HG03135 (cell line): ENCODE data around the gene KRT38.
"Not testable (repeated sequence)": the region's sequence is repeated elsewhere in the genome, so short reads cannot be mapped to it uniquely, and the experiment has no call there.

Experiments
- ATAC-seq: cut with Tn5 transposase; IDR thresholded peaks from one replicate; pipeline ENCODE4 v1.9.1; 2021; ENCODE audit warnings: mild to moderate bottlenecking, moderate library complexity; ENCODE audit not compliant: unreplicated experiment

Gene KRT38

GRCh38 chr17:41424111-41424635, 16.6 kb downstream of the KRT38 start, which contains the start of gene KRT37:
TSS of gene KRT37 (minus strand) at chr17:41424585. CDS start at chr17:41424523, 62 bp downstream.
- no peak for ATAC-seq

GRCh38 chr17:41422586-41422985, 18.2 kb downstream of the KRT38 start:
- not testable (repeated sequence) for ATAC-seq

DNA sequence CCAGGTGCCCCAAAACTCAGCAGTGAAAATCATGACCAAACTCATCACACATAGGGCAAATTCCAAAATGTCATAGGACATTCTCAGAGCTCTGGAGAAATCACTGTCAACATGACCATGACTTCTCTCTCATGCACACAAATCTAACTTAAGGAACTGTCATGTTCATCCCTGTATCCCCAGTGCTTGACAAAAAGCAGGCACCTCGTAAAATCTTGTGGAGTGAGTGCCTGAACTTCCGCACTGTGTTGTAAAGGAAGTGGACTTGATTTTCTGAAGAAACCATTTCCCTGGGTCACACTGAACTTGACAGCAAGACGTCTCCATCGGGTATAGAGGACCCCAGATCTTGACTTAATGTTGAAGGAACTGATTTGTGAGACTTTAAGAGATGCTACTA, 19.2 kb downstream of the KRT38 start:
- no peak for ATAC-seq

DNA sequence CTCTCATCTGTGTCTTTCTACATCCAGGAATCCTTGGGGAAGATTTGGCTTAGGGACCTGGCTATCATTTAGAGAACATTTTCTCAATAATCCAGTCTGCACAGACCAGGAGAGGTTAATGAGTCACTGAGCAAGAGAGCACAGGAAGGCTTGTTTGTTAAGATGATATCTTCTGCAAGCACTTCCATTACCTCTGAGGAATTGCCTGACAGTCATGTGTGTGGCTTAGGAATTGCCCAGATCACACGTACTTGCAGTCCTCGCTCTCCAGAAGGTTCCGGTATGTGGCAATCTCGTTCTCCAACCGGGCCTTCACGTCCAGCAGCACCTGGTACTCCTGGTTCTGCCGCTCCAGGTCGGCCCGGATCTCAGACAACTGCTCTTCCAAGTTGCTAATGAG, 19.7 kb downstream of the KRT38 start:
- no peak for ATAC-seq

- no peak for ATAC-seq
These were observed 20.6 kb downstream of the KRT38 start for GRCh38 chr17:41420134-41420533.

DNA sequence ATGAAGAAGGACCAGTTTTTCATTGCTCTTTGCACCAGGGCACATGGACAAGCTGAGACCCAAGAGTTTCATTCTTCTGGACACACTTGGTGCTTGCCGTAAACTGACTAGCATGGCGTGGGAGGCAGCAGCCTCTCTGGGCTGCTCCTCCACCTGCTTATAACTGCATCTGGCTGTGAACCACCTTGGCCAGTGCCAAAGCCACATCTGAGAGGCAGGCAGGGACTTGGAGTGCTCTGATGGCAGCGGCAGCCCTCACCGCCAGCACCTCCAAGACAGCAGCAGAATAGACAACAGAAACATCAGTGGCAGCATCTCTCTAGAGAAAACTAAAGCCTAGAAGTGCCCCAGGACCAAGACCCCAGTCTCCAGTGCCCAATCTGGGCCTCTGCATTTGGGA, 21.1 kb downstream of the KRT38 start:
- no peak for ATAC-seq

DNA sequence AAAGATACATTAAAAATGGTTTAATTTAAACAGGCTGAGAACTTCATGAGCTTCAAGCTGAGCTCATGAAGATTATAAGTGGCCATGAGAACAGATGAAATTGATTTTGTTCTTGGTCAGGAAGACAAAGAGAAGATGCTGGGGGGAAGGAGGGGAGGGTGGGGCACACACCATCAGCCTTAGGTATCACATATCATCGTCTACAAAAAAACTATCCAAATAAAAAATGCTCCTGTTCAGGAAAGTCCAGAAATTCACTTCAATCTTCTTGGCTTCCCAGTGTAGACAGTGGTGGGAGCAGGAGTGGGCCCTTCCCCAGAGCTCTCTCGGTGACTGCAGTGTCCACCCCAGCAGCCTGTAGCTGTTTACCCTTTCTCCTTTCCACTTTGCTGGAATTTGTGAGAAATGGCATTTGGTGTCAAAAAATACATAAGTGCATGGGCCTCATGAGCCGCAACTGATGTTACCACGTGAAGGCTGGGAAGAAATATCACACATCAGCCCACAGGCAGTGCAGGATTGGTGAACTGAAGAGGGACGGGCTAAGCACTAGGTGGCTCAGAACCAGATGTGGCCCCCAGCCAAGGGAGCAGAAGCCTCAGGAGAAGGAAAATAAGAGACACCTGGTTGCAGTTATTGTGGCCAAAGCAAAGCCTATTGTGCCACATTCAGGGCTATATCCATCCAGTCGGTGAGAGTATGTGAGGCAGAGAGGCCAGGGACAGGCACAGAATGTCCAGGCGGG, 22.5 kb downstream of the KRT38 start:
- no peak for ATAC-seq

- ATAC-seq = no peak
These were observed 23.2 kb downstream of the KRT38 start for GRCh38 chr17:41417576-41418015.

DNA sequence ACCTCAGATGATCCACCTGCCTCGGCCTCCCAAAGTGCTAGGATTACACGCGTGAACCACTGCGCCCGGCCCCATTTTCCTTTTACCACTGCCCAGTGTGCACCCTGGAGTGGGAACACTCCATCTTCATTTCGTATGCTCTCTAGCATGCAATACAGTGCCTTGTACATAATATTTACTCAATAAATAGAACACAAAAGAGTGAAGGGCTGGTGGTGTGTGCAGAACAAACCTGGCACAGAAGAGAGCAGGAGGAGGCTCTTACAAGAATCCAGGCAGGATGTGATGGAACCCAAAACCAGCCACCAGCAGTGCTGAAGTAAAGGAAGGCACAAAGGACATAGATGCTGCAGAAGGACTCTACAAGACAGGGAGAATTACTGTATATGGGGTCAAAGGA, 23.7 kb downstream of the KRT38 start:
- ATAC-seq = no peak

- no peak for ATAC-seq
These were observed 24.3 kb downstream of the KRT38 start for GRCh38 chr17:41416479-41416878.

- no peak for ATAC-seq
These were observed 24.9 kb downstream of the KRT38 start for GRCh38 chr17:41415833-41416335.

DNA sequence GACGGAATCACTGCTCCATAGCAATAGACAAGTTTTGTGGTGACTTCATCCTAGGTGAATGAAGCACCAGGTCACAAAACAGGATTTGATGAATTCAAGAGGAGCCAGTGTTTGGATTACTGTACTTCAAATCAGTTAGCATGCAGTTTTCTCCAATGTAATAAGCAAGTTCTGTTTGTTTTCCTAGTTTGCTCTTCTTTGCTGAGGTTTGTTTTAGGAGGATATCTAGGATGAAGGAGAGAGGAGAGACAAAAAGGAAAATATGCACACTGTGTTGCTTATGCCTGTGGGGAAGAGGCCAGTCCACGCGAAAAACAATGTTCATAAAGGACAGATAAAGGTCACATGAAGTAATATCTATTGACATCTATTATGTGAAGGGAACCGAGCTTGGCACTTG, 25.4 kb downstream of the KRT38 start:
- ATAC-seq = no peak

DNA sequence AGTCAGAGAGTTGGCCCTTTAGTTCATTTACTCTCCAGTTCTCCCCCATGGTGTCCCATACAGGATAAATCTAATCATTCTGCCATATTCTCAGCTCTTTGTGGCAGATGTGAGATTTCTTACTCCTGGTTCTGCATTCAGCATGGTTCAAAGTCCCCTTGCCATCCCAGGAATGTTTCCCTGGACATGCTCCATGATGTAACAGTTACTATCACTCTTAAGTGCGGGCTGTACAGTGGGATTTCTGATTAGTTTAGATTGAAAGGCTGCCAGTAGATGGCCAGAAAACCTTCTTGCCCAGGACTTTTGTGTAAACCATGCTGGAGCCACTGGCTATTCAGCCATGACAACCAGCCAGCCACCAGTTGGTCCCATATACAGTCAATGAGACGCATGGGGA, 26.8 kb downstream of the KRT38 start:
- no peak for ATAC-seq

GRCh38 chr17:41413353-41413957, 27.3 kb downstream of the KRT38 start:
- ATAC-seq = no peak

DNA sequence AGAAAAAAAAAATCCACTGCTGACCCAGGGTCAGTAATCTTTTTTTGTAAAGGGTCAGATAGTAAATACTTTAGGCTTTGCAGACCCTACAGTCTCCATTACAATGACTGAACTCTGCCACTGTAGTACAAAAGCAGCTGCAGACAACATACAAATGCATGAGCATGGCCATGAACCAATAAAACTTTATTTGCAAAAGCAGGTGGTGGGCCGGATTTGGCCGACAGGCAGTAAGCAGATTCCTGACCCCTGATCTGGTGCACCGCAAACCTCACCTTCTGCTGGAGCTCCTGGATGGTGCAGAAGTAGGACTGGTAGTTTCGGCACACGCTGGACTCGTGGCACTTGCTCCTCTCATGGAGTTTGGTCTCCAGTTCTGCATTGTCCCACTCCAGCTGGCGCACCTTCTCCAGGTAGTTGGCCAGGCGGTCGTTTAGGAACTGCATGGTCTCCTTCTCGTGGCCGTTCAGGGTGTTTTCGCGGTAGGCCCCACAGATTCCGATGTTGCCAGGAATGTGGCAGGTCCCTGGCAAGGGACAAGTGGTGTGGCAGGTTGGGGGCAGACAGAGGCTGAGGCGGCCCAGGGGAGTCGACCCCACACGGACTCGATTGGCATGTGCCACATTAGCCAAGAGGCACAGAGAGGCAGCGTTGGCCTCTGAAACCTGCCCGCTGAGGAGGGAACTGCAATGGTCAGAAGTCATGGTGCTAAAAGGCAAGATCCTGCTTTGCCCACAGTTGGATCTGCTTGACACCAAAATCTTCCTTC, 29.5 kb downstream of the KRT38 start:
- ATAC-seq = no peak

GRCh38 chr17:41407226-41407625, 33.6 kb downstream of the KRT38 start:
- no peak for ATAC-seq

DNA sequence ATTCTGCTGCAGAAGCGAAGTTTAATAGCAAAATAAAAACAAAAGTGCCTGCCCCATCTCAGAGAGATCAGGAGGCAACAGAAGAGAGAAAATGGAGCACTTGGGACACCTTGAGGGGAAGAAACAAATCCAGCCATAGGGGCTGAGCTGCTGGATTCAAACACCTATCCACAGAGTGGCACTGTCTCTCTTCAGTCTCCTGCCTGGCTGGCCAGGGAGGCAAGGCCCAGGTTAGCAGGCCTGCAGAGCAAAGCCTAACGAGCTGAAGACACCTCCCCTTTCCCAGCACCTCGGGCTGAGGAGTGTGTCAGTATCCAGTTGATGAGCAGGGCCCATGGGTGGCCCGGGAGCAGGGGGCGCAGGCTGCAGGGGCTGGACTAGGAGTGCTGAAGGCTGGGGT, 34.6 kb downstream of the KRT38 start:
- ATAC-seq = no peak

DNA sequence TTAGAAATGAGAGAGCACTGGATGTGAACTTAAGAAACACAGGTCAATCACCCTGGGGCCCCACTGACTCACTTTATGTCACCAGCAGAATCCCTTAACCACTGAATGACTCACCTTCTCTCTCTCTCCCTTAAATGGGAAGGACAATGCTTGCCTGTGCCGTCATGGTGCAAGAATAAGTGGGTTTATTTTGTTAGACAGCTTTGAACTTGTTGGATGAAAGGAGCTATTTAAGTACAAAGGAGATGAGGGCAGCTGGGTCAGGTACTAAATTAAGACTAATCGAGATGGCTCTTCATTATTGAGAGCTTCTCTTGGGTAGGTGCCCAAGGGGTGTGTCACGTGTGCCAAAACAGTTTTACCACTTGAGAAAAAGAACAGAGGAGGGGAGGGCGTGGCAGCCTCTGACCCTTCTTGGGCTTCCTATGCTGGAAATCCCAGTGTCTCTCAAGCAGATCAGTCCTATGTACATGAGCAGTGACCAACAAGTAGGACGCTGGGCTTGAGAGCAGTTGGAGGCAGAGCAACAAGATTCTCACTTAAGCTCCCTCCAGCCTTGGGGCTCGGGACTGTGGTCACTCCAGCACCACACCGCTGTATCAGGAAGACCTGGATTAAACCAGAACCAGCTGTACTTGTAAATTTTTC, 36.6 kb downstream of the KRT38 start:
- no peak for ATAC-seq

- ATAC-seq = no peak
These were observed 37.3 kb downstream of the KRT38 start for GRCh38 chr17:41403404-41404023.

DNA sequence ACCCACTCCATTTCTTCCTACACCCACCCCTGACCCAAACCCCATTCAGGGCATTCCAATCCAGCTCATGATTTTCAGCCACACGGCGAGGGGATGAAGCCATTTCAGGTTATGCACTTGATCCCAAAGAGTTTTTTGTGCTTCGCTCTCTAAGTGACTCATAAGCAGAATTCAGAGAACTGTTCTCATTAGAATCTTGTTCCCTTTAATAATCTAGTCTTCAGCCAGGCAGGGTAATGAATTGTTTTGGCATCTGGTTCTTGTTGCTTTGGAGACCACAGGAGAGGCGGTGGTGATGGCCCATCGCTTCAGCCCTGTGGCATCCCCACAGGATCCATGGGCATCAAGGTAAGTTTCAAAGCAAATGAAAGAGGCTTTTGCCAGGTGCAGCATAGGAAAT, 38.6 kb downstream of the KRT38 start:
- ATAC-seq = no peak
